NT2/D1 (cell line): ENCODE results near the gene ZSCAN9.

Experiments used
- DNase-seq: peaks from one replicate; pipeline ENCODE4 v3.0.0-alpha.2; 2011; ENCODE audit warnings: low read depth, low spot score
- H3K27me3 ChIP-seq: 2 replicates; pipeline ENCODE4 v1.6.0; 2011; ENCODE audit warnings: mild to moderate bottlenecking; ENCODE audit not compliant: insufficient read length, insufficient read depth
- H3K36me3 ChIP-seq: 2 replicates; pipeline ENCODE4 v1.6.1; 2011; ENCODE audit warnings: mild to moderate bottlenecking, low read length, mixed read lengths; ENCODE audit not compliant: insufficient read depth, insufficient read length
- H3K4me1 ChIP-seq: 2 replicates; pipeline ENCODE4 v1.5.1; 2011; ENCODE audit not compliant: insufficient read depth, insufficient read length
- H3K4me3 ChIP-seq: 2 replicates; pipeline ENCODE4 v1.5.1; 2011; ENCODE audit warnings: low read depth; ENCODE audit not compliant: insufficient read length
- H3K9ac ChIP-seq: 2 replicates; pipeline ENCODE4 v1.6.0; 2011; ENCODE audit warnings: low read depth; ENCODE audit not compliant: insufficient read length
- H3K9me3 ChIP-seq: 2 replicates; pipeline ENCODE4 v1.5.1; 2011; ENCODE audit warnings: mild to moderate bottlenecking, low read length; ENCODE audit not compliant: insufficient read depth
- SUZ12 ChIP-seq: IDR thresholded peaks from 2 replicates; pipeline ENCODE4 v1.6.1; 2011; ENCODE audit not compliant: insufficient read length, insufficient read depth; ENCODE audit errors: extremely low read depth
- YY1 ChIP-seq: IDR thresholded peaks from 2 replicates; pipeline ENCODE4 v1.6.1; 2011; ENCODE audit not compliant: insufficient read length, insufficient read depth
- ZNF274 ChIP-seq: IDR thresholded peaks from 2 replicates; pipeline ENCODE4 v1.6.1; 2011; ENCODE audit warnings: mild to moderate bottlenecking, low read depth, low read length

Gene ZSCAN9

DNA sequence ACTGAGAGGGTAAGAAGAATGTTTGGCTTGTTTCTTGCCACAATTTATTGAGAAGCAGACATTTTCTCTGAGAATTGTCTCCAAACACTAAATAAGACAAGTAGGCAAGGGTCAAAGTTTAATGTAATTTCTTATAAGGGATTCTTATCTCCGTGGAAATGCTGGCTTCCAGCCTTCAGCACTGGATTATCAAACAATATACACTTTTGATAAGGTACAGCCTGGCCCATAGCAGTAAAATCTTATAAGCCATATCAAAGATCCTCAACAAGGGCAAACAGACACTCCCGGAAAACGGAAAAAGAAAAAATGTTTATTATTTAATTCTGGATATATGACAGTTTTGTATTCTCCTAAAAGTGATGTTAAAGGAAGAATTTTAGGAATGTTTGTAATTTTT, 18.5 kb upstream of the ZSCAN9 start:
- peaks cover 72% of the 10 kb centered on the region for H3K27me3 ChIP-seq
- H3K4me1 ChIP-seq, result no peaks in the 10 kb centered on the region
- DNase-seq, result no peak
- no peak overlapping the region for H3K4me3 ChIP-seq
- no peaks in the 10 kb centered on the region for H3K9me3 ChIP-seq
- no peak overlapping the region for H3K9ac ChIP-seq
- H3K36me3 ChIP-seq, result no peaks in the 10 kb centered on the region
- no peak for TF ChIP-seq SUZ12
- no peak for TF ChIP-seq ZNF274
- no peak for TF ChIP-seq YY1

DNA sequence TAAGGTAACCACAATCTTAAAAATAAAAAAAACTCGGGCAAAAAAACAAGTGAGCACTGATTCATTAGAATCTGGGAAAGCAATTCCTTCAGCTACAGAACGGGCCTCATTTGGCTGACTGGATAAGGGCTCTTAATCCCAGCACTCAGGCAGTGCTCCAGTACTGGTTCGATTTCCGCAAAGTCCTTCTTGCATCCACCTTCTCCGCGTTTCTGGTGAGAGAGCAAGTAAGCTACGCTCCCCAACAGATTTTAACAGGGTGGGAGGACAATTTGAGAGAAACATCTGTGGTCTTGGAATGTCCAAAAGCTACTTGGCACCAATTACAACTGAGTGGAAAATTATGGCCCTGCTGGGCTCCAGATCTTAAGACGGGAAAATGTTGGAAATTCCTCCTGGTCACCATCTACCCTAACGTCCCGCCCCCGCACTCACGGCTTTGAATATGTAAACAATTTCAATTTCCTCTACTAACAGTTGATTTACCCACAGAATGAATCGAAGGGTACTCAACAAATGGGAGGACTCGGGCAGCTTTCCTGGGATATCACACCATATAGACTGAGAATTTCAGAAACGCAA, 18.1 kb upstream of the ZSCAN9 start:
- Histone ChIP-seq H3K4me3 (peak overlapping the region; percentile 35), H3K9me3 (no peaks in the 10 kb centered on the region), H3K4me1 (no peaks in the 10 kb centered on the region), H3K9ac (no peak overlapping the region), H3K27me3 (peaks cover 77% of the 10 kb centered on the region), H3K36me3 (no peaks in the 10 kb centered on the region)
- DNase-seq, result no peak
- no peak for TF ChIP-seq SUZ12
- TF ChIP-seq ZNF274, result no peak
- TF ChIP-seq YY1, result no peak

DNA sequence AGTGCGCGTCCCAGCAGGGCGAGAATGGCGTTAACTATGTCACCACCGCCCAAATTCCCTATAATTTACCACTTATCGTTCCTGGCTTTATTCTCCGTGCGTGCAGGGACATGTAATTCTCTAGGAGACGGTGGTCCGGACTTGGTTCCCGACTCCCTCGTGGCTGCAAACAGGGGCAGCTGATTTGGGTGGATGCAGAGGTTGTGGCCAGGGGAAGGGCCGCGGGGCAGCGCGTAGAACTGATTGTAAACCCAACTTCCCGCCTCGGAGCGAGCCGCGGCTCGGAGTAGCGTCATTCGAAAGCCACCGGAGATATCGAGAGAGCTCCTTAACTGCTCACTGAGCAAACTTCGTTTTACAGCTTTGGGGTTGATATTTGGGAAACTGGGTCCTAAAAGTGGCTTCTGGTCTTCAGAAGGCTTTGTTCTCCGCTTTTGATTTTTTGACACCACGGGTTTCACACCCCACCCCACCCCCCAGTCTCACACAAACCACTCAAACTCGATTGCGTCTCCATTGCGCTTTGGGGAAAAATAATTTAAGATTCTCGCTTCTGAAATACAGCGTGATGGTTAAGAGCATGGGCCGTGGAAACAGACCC, 17.5 kb upstream of the ZSCAN9 start:
- no peaks in the 10 kb centered on the region for H3K9me3 ChIP-seq
- DNase-seq, result no peak
- no peaks in the 10 kb centered on the region for H3K36me3 ChIP-seq
- H3K27me3 ChIP-seq, result peaks cover 83% of the 10 kb centered on the region
- no peak for TF ChIP-seq YY1
- no peak for TF ChIP-seq SUZ12
- TF ChIP-seq ZNF274, result no peak
- peak overlapping the region; percentile 35 for H3K4me3 ChIP-seq
- no peaks in the 10 kb centered on the region for H3K4me1 ChIP-seq
- no peak overlapping the region for H3K9ac ChIP-seq

DNA sequence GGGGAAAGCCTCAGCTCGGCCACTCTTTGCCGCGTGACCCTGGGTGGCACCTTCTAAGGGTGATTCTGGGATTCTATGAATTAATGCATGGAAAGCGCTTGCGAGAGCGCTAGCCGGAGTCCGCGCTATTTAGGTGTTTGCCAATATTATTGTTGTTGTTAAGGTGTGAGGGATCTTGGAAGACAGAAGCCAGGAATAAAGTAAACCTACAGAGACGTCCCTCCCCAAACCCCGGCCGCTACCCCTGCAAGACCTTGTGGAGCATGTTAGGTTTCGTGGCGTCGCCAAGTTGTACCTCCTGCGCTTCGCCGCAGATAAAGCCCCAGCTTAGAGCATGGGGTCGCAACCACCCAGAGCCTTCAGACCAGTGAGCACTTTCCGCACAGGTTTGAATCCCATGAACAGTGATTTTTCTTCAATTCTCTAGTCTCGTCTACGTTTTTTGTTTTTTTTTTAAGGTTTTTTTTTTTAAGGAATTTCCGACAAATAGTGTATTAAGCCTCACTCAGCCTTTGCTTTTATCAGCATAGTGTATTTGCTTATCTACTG, 16.9 kb upstream of the ZSCAN9 start:
- Histone ChIP-seq H3K27me3 (peaks cover 89% of the 10 kb centered on the region), H3K9ac (no peak overlapping the region), H3K4me1 (no peaks in the 10 kb centered on the region), H3K36me3 (no peaks in the 10 kb centered on the region), H3K9me3 (no peaks in the 10 kb centered on the region), H3K4me3 (peak overlapping the region; percentile 35)
- no peak for DNase-seq
- TF ChIP-seq YY1 (no peak), SUZ12 (no peak), ZNF274 (no peak)

DNA sequence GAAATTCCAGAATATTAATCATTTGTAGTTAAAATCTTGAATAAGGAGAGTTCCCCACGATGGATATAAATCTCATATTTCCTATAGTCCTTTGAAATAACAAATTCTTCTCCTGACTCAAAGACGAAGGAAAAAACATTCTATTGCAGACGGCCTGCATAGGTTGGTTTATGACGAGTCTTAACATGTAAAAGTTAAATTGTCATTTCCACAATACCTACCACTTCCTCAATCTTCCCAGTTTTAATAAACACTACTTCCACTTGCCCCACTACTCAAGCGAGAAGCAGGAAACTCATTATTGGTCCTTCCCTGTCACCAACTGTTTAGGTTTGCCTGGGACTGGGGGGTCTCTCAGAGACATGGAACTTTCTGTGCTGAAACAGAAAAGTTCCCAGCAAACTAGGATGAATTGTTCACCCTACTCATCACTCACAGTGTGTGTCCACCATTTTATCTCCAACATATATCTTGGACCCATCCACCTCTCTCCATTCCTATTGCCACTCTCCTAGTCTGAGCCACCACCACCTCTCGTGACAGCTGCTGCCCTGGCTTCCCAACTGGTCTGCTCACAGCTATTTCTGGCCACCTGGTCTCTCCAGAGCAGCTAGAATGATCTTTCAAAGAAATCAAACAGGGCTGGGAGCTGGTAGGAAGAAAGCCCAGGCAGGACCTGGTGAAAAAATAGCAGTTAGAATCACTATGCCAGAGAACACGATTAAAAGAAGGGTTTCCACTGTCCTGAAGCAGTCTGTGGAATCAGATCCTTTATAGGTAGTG, 15.1 kb upstream of the ZSCAN9 start:
- peaks cover 92% of the 10 kb centered on the region for H3K27me3 ChIP-seq
- H3K4me1 ChIP-seq, result no peaks in the 10 kb centered on the region
- TF ChIP-seq SUZ12 (no peak), YY1 (no peak), ZNF274 (no peak)
- H3K36me3 ChIP-seq, result no peaks in the 10 kb centered on the region
- H3K9ac ChIP-seq, result no peak overlapping the region
- no peaks in the 10 kb centered on the region for H3K9me3 ChIP-seq
- DNase-seq, result no peak
- no peak overlapping the region for H3K4me3 ChIP-seq

DNA sequence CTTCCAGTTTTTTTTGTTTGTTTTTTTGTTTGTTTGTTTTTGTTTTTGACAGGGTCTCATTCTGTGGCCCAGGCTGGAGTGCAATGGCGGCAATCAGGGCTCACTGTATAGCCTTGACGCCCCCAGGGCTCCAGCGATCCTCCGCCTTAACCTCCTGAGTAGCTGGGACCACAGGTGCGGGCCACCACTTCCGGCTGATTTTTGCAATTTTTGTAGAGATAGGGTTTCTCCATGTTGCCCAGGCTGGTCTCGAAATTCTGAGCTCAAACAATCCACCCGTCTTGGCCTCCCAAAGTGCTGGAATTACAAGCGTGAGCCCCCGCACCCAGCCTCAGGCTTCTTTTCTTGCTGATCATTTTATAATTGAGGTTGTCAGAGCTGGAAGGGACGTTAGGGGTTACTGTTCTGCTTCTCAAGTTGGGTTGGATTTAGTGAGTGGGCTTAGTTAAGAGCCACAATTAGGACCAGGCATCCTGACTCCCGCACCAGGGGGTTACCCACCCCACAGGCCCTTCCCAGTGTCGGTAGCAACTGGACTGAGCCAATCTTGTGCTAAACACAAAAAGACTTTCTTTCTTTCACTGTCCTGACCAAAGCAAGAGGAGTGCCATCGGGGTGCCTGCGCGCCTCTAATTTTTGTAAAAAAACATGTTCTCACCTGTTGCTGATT, 13.1 kb upstream of the ZSCAN9 start:
- Histone ChIP-seq H3K4me1 (peaks cover 5% of the 10 kb centered on the region), H3K4me3 (peak overlapping the region; percentile 32), H3K9ac (peak overlapping the region; percentile 21), H3K9me3 (no peaks in the 10 kb centered on the region), H3K36me3 (no peaks in the 10 kb centered on the region), H3K27me3 (peaks cover 73% of the 10 kb centered on the region)
- TF ChIP-seq SUZ12 (no peak), ZNF274 (no peak), YY1 (no peak)
- no peak for DNase-seq

DNA sequence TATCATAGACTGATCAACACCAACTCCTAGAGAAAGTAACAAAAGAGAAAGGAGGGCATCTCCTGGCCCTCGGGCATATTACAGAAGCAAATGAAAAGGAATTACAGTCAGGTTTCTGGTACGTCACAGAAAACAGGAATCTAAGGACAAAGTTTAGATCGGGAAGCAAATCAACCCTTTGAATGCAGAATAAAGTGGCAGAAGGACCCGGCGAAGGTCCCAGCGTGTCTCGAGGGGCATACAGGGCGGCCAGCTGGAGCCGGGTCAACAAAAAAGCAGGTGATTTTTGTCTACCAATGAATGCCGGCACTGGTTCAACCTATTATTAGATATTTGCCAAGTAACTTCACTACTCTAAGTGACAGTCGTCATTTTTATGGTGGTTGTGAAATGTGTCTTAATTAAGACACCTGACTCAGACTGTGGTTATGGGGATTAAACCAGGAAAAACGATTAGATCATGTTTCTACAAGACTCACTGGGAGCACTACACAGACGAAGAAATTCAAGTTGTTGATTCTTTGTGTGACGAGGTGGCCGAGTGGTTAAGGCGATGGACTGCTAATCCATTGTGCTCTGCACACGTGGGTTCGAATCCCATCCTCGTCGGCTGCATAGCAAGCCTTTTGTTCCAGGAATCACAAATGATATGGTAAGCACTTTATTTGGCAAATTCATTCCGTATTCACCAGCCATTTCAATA, 12.4 kb upstream of the ZSCAN9 start:
- TF ChIP-seq SUZ12, result no peak
- TF ChIP-seq ZNF274, result no peak
- DNase-seq, result peak; percentile 42
- peak overlapping the region; percentile 21 for H3K9ac ChIP-seq
- peaks cover 5% of the 10 kb centered on the region for H3K4me1 ChIP-seq
- peak overlapping the region; percentile 32 for H3K4me3 ChIP-seq
- H3K27me3 ChIP-seq, result peaks cover 68% of the 10 kb centered on the region
- H3K36me3 ChIP-seq, result no peaks in the 10 kb centered on the region
- H3K9me3 ChIP-seq, result peaks cover 5% of the 10 kb centered on the region; the same call in 1 of the 2 replicates
